GM23338 (cell line): ENCODE results near the gene LCTL. TPM values are rescaled to one million over a fixed set of nuclear protein-coding genes. Genes with fewer than 3 reads are reported as not detected.

ENCODE experiments used
- ATAC-seq: fragments of 200-7000 bp; cut with Tn5 transposase; 3 replicates; pipeline ENCODE4 v1.9.1; 2020
- DNase-seq: peaks from one replicate; pipeline ENCODE4 v3.0.0-alpha.2; 2015; ENCODE audit warnings: low spot score
- H2AFZ ChIP-seq: fragments of 200-600 bp; sonication (generic); 2 replicates; pipeline ENCODE4 v1.8.0; 2016; ENCODE audit warnings: antibody characterized with exemption, mild to moderate bottlenecking, moderate library complexity
- H3F3A ChIP-seq: fragments of 200-600 bp; sonication (generic); replicated peaks from 2 replicates; pipeline ENCODE4 v1.8.0; 2017; ENCODE audit warnings: antibody characterized with exemption, mixed run types, low read depth
- H3K27ac ChIP-seq: fragments of 200-600 bp; sonication (generic); 2 replicates; pipeline ENCODE4 v1.6.1; 2016; ENCODE audit warnings: low read depth
- H3K27me3 ChIP-seq: fragments of 200-600 bp; sonication (generic); 2 replicates; pipeline ENCODE4 v1.8.0; 2016; ENCODE audit warnings: mild to moderate bottlenecking, mixed run types, moderate library complexity; ENCODE audit not compliant: insufficient read depth
- H3K36me3 ChIP-seq: fragments of 200-600 bp; sonication (generic); 2 replicates; pipeline ENCODE4 v1.8.0; 2016; ENCODE audit warnings: mild to moderate bottlenecking; ENCODE audit not compliant: insufficient read depth
- H3K4me1 ChIP-seq: fragments of 200-600 bp; sonication (generic); 2 replicates; pipeline ENCODE4 v1.8.0; 2016; ENCODE audit warnings: mild to moderate bottlenecking, moderate library complexity; ENCODE audit not compliant: insufficient read depth
- H3K4me2 ChIP-seq: fragments of 200-600 bp; sonication (generic); 2 replicates; pipeline ENCODE4 v1.7.1; 2017; ENCODE audit warnings: mixed run types
- H3K4me3 ChIP-seq: fragments of 200-600 bp; sonication (generic); 2 replicates; pipeline ENCODE4 v1.6.1; 2016; ENCODE audit warnings: mixed run types
- H3K79me2 ChIP-seq: fragments of 200-600 bp; sonication (generic); replicated peaks from 2 replicates; pipeline ENCODE4 v1.8.0; 2017; ENCODE audit warnings: mild to moderate bottlenecking; ENCODE audit not compliant: insufficient read depth
- H3K9me2 ChIP-seq: fragments of 200-600 bp; sonication (generic); 2 replicates; pipeline ENCODE4 v1.8.0; 2017; ENCODE audit not compliant: insufficient read depth
- H4K20me1 ChIP-seq: fragments of 200-600 bp; sonication (generic); replicated peaks from 2 replicates; pipeline ENCODE4 v1.8.0; 2017; ENCODE audit warnings: mild to moderate bottlenecking; ENCODE audit not compliant: insufficient read depth
- H3K27ac Mint-ChIP-seq: 2 replicates; pipeline ENCODE4 v1.8.0; 2020; ENCODE audit warnings: inconsistent platforms, mild to moderate bottlenecking, moderate library complexity, mixed read lengths
- H3K27me3 Mint-ChIP-seq: 3 replicates; pipeline ENCODE4 v1.8.0; 2022; ENCODE audit warnings: low read depth, mild to moderate bottlenecking, moderate library complexity, mixed read lengths, inconsistent platforms; ENCODE audit not compliant: insufficient read depth, poor library complexity
- H3K36me3 Mint-ChIP-seq: 3 replicates; pipeline ENCODE4 v1.8.0; 2021; ENCODE audit warnings: low read depth, mild to moderate bottlenecking, inconsistent platforms, moderate library complexity, mixed read lengths
- H3K4me1 Mint-ChIP-seq: 3 replicates; pipeline ENCODE4 v1.8.0; 2020; ENCODE audit warnings: mild to moderate bottlenecking, inconsistent platforms, mixed read lengths
- H3K4me3 Mint-ChIP-seq: 3 replicates; pipeline ENCODE4 v1.8.0; 2021; ENCODE audit warnings: moderate library complexity, mild to moderate bottlenecking, inconsistent platforms, mixed read lengths
- H3K9me3 Mint-ChIP-seq: 3 replicates; pipeline ENCODE4 v1.8.0; 2020; ENCODE audit warnings: moderate library complexity, mild to moderate bottlenecking, inconsistent platforms, mixed read lengths
- CREB1 ChIP-seq: fragments of 250-450 bp; sonication (Bioruptor Pico); IDR thresholded peaks from 2 replicates; pipeline ENCODE4 v1.5.0; 2020; ENCODE audit warnings: low read depth, mild to moderate bottlenecking, moderate library complexity
- EZH2phosphoT487 ChIP-seq: fragments of 200-600 bp; sonication (generic); IDR thresholded peaks from one replicate; pipeline ENCODE4 v1.8.1; 2018; ENCODE audit warnings: antibody characterized with exemption; ENCODE audit not compliant: unreplicated experiment
- NANOG ChIP-seq: IDR thresholded peaks from 2 replicates; pipeline ENCODE4 v1.6.1; 2016; ENCODE audit warnings: antibody characterized with exemption, borderline replicate concordance
- POLR2AphosphoS5 ChIP-seq: IDR thresholded peaks from 2 replicates; pipeline ENCODE4 v1.6.1; 2016; ENCODE audit warnings: antibody characterized with exemption, low read depth
- ZNF331 ChIP-seq: fragments of 250-450 bp; sonication (Bioruptor Pico); IDR thresholded peaks from 2 replicates; pipeline ENCODE4 v1.5.0; 2020; ENCODE audit warnings: low read depth, mild to moderate bottlenecking, moderate library complexity
- polyA plus RNA-seq: library from polyadenylated mRNA; unstranded; fragments of >200 nt; fragmentation: Nextera tagmentation; extraction: Ambion mirVana; gene quantifications from 2 replicates; pipeline ENCODE4 v1.2.1, GENCODE V29; 2016
- total RNA-seq: library from RNA; depleted of rRNA; stranded (reverse); fragments of >200 nt; shearing (Covaris generic); gene quantifications from 2 replicates; pipeline ENCODE4 v1.2.3, GENCODE V29; 2014
- TF ChIP-seq, protein P1 (sequence below): fragments of 250-450 bp; sonication (Bioruptor Pico); IDR thresholded peaks from 2 replicates; pipeline ENCODE4 v1.5.0; 2020; ENCODE audit warnings: mild to moderate bottlenecking, moderate library complexity
- TF ChIP-seq, protein P2 (sequence below), 2 experiments: fragments of 200-600 bp in 1 of 2; sonication (generic) in 1 of 2; conservative IDR thresholded peaks; 2 replicates each; pipeline versions ENCODE4 v1.5.1 to v1.6.1; 2016 to 2017; ENCODE audit warnings: antibody characterized with exemption in 2 of 2, low read depth in 2 of 2, mild to moderate bottlenecking in 2 of 2, moderate library complexity in 1 of 2

Gene LCTL
- total and polyA plus RNA-seq, 2 experiments from 2014 or later: 2.3 to 5.6 TPM

DNA sequence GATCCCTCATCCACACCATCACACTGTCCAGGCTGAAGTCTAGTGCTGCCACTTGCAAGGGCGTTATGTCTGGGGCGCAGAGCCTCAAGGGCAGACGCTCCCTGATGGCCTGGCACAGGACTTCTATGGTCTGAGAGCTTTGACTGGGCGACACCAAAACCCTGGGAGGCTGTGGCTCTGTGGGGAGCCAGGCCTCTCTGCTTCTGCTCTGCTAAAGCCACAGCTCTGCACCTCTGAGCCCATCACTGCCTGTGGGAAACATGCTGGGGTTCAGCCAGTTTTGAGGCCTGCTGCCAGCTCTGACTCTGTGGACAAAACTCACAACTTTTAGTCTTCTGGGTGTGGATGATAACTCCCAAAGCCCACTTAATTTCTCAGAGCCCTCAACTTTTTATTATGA lies 6.3 kb upstream of the LCTL start (continued):
- TF ChIP-seq, protein P1, sequence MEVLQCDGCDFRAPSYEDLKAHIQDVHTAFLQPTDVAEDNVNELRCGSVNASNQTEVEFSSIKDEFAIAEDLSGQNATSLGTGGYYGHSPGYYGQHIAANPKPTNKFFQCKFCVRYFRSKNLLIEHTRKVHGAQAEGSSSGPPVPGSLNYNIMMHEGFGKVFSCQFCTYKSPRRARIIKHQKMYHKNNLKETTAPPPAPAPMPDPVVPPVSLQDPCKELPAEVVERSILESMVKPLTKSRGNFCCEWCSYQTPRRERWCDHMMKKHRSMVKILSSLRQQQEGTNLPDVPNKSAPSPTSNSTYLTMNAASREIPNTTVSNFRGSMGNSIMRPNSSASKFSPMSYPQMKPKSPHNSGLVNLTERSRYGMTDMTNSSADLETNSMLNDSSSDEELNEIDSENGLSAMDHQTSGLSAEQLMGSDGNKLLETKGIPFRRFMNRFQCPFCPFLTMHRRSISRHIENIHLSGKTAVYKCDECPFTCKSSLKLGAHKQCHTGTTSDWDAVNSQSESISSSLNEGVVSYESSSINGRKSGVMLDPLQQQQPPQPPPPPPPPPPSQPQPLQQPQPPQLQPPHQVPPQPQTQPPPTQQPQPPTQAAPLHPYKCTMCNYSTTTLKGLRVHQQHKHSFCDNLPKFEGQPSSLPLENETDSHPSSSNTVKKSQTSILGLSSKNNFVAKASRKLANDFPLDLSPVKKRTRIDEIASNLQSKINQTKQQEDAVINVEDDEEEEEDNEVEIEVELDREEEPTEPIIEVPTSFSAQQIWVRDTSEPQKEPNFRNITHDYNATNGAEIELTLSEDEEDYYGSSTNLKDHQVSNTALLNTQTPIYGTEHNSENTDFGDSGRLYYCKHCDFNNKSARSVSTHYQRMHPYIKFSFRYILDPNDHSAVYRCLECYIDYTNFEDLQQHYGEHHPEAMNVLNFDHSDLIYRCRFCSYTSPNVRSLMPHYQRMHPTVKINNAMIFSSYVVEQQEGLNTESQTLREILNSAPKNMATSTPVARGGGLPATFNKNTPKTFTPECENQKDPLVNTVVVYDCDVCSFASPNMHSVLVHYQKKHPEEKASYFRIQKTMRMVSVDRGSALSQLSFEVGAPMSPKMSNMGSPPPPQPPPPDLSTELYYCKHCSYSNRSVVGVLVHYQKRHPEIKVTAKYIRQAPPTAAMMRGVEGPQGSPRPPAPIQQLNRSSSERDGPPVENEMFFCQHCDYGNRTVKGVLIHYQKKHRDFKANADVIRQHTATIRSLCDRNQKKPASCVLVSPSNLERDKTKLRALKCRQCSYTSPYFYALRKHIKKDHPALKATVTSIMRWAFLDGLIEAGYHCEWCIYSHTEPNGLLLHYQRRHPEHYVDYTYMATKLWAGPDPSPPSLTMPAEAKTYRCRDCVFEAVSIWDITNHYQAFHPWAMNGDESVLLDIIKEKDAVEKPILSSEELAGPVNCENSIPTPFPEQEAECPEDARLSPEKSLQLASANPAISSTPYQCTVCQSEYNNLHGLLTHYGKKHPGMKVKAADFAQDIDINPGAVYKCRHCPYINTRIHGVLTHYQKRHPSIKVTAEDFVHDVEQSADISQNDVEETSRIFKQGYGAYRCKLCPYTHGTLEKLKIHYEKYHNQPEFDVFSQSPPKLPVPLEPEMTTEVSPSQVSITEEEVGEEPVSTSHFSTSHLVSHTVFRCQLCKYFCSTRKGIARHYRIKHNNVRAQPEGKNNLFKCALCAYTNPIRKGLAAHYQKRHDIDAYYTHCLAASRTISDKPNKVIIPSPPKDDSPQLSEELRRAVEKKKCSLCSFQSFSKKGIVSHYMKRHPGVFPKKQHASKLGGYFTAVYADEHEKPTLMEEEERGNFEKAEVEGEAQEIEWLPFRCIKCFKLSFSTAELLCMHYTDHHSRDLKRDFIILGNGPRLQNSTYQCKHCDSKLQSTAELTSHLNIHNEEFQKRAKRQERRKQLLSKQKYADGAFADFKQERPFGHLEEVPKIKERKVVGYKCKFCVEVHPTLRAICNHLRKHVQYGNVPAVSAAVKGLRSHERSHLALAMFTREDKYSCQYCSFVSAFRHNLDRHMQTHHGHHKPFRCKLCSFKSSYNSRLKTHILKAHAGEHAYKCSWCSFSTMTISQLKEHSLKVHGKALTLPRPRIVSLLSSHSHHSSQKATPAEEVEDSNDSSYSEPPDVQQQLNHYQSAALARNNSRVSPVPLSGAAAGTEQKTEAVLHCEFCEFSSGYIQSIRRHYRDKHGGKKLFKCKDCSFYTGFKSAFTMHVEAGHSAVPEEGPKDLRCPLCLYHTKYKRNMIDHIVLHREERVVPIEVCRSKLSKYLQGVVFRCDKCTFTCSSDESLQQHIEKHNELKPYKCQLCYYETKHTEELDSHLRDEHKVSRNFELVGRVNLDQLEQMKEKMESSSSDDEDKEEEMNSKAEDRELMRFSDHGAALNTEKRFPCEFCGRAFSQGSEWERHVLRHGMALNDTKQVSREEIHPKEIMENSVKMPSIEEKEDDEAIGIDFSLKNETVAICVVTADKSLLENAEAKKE (CRISPR knock-in tag): no peak
- TF ChIP-seq EZH2phosphoT487: no peak
- no peak for TF ChIP-seq NANOG

DNA sequence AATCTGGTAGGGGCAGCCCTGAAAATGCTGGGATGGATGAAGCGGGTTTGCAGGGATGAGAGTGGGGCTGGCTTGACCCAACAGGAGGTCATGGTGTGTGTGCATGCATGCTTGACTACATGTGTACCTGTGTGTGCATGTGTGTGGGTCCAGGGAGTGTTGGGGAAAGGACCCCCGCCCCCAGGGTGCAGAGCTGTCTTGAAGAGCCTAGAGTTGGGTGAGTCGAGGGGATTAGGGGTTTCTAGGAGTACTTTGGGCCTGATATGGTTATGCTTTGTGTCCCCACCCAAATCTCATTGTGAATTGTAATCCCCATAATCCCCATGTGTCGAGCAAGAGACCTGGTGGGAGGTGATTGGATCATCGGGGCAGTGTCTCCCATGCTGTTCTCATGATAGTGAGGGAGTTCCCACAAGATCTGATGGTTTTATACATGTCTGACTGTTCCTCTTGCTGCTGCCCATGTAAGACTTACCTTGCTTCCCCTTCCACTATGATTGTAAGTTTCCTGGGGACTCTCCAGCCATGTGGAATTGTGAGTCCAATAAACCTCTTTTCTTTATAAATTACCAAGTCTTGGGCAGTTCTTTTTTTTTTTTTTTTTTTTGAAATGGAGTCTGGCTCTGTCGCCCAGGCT lies 5.2 kb upstream of the LCTL start:
- H3K27ac ChIP-seq: no peak overlapping the region
- no peak overlapping the region for H2AFZ ChIP-seq
- H3K9me2 ChIP-seq: no peaks in the 10 kb centered on the region
- Mint-ChIP-seq H3K9me3 (no peaks in the 10 kb centered on the region), H3K36me3 (no peaks in the 10 kb centered on the region; the same call in 2 of the 3 replicates), H3K27me3 (peaks cover 10% of the 10 kb centered on the region), H3K4me1 (peaks cover 12% of the 10 kb centered on the region), H3K27ac (no peak overlapping the region), H3K4me3 (no peak overlapping the region)
- no peaks in the 10 kb centered on the region for H3K79me2 ChIP-seq
- H3F3A ChIP-seq: 0 out of 2 replicates have a peak, but pooled peaks cover 6% of the 10 kb centered on the region
- DNase-seq (no peak), ATAC-seq (no peak)
- H3K4me1 ChIP-seq: peaks cover 9% of the 10 kb centered on the region; the same call in 1 of the 2 replicates
- no peaks in the 10 kb centered on the region for H3K27me3 ChIP-seq
- H3K4me2 ChIP-seq: no peak overlapping the region
- H3K4me3 ChIP-seq: no peak overlapping the region
- no peaks in the 10 kb centered on the region for H3K36me3 ChIP-seq
- no peaks in the 10 kb centered on the region for H4K20me1 ChIP-seq
- TF ChIP-seq CREB1 (no peak), ZNF331 (CRISPR knock-in tag) (no peak), POLR2AphosphoS5 (no peak), NANOG (no peak)
- TF ChIP-seq, protein P1 (CRISPR knock-in tag): no peak
- TF ChIP-seq, protein P2, sequence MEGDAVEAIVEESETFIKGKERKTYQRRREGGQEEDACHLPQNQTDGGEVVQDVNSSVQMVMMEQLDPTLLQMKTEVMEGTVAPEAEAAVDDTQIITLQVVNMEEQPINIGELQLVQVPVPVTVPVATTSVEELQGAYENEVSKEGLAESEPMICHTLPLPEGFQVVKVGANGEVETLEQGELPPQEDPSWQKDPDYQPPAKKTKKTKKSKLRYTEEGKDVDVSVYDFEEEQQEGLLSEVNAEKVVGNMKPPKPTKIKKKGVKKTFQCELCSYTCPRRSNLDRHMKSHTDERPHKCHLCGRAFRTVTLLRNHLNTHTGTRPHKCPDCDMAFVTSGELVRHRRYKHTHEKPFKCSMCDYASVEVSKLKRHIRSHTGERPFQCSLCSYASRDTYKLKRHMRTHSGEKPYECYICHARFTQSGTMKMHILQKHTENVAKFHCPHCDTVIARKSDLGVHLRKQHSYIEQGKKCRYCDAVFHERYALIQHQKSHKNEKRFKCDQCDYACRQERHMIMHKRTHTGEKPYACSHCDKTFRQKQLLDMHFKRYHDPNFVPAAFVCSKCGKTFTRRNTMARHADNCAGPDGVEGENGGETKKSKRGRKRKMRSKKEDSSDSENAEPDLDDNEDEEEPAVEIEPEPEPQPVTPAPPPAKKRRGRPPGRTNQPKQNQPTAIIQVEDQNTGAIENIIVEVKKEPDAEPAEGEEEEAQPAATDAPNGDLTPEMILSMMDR (conservative IDR thresholded peaks at IDR 0.05; ENCODE audit: low read depth in 2 of 2): no peak
